SKM-1 (cell line): ENCODE measurements around the gene NEUROG1.

Source experiments
- DNase-seq: peaks from one replicate; lab custom pipeline; 2025; ENCODE audit not compliant: unreplicated experiment; lab: John Stamatoyannopoulos, UW

NEUROG1 gene, protein sequence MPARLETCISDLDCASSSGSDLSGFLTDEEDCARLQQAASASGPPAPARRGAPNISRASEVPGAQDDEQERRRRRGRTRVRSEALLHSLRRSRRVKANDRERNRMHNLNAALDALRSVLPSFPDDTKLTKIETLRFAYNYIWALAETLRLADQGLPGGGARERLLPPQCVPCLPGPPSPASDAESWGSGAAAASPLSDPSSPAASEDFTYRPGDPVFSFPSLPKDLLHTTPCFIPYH

DNA sequence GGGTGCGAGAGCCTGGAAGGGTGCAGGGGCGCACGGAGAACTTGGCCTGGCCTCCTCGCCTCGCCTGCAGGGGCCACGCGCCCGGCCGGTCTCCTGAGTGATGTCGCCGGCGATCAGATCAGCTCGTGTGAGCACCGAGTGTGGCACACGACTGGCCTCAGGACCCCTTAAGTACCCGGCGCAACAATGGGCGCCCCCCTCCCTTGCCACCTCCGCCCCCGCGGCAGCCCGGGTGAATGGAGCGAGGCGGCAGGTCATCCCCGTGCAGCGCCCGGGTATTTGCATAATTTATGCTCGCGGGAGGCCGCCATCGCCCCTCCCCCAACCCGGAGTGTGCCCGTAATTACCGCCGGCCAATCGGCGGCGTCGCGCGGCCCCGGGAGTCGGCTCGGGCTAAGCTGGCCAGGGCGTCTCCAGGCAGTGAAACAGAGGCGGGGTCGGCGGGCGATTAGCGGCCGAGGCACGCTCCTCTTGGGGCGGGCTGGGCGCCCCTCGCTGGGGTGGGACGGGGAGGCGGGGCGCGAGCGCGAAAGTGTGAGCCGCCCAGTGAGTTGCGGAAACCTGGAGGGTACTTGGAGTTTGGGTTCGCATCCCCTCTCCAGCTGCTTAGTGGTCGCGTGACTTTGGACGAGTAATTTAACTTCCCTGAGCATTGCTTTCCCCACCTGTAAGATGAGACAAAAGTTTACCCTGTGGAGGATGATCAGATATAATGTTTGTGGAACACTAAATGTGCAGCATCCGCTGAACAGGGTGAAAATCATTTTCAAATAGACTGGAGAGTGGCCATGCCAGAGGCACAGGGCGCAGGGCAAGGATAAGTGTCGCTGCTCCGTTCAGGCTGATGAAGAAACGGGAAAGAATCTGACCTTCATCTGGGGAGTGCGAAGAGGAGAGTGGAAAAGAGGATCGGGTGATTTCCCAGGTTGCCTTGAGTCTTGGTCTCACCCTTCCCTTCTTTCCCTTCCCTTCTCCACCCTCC is at the start of gene NEUROG1:
TSS of gene NEUROG1 (minus strand) at position 145 of the 982 bp plus-strand sequence. CDS start 274 bp downstream, outside the sequence.
- DNase-seq = no peak

DNA sequence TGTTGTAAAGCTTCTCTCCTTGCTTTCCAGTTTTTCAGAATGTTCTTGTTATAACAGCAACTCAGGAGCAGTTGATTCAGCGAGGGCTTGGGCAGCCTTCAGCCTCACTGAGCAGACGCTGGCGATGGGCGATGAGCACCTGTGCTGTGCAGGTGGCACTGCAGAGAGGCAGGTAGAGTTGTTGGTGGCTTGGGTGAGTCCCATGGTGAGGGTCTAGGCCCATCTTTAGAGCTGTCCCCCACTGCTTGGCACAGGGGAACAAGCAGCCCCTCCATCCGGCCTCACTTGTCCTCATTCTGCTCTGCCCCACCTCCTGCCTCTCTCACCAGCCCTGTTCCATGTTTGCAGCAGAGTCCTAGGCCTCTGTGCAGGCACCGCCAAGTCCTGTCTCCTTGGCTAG is 49.2 kb upstream of the NEUROG1 start:
- no peak for DNase-seq

DNA sequence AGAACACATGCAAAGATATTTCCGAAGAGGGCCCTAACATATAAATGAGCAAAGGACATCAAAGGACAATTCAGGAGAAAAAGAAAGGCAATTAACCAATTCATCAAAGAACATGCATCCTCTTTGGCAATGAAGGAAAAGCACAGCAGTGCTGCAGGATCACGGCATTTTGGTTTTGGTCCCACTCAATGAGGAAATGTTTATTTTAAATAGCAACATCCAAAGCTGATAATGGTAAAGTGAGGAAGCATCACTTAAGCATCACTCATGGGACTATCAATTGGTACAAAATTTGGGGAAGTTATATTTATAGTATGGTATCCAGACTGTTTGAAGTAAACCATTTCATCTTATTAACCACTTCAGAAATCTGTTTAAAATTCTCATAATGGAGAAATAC is 48.5 kb upstream of the NEUROG1 start:
- DNase-seq = no peak

DNA sequence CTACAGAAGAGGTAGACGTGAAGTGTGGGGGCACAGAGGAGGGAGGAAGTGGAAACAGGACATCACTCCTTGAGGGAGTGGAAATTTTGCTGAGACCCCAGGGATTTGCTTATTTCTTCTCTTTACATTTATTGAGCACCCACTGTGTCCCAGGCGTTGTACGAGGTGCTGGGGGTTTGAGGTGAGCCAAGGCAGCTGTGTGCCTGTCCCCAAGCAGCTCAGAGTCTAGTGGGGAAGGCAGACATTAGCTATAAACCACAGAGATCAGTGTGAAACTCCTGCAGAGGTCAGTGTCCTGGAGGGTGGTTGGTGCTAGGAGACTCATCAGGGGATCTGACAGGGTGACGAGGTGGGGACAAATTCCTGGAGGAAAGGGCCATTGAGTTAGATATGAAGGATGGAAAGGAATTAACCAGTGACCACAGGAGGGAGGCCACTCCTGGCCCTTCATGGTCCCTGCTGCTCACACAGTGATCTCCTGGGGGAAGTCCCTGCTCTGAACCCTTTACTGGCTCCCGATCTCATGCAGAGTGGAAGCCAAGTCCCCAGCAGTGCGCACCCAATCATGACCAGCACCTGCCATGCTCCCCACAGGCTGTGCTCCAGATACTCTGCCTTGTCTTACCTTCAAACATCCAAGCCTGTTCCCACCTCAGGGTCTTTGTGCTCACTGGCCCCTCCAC is 46.5 kb upstream of the NEUROG1 start:
- no peak for DNase-seq

DNA sequence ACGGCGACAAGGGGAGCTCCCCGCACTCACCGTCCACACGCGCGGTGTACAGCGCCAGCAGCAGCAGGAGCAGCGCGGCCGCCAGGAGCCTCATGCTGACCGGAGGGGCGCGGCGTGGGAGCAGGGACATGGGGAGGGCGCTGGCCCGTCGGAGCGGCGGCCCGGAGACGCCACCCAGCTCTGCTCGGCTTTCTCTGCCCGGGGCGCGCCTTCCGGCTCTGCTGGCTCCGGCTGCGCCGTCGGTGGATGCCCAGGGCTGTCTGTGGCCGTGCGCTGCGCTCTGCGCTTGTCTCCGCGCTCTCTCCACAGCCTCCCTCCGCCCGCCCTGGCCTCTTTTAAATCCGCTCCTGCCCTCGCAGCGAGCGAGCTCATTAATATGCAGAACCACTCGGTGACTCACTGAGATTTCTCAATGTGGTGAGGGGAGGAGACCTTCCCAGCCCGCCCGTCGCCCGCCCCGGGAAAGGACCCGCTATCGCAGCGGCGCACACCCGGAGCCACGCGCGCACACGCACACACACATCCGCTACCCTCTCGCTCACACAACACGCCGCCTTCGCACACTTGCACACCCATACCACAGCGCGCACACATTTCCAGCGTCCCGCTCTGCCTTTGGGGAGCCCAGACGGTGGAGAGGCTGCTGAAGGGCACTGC is 43.0 kb upstream of the NEUROG1 start, which contains the start of gene CXCL14:
TSS of gene CXCL14 (minus strand) at position 307 of the 657 bp plus-strand sequence. CDS start at position 94, 213 bp downstream.
- DNase-seq = no peak

DNA sequence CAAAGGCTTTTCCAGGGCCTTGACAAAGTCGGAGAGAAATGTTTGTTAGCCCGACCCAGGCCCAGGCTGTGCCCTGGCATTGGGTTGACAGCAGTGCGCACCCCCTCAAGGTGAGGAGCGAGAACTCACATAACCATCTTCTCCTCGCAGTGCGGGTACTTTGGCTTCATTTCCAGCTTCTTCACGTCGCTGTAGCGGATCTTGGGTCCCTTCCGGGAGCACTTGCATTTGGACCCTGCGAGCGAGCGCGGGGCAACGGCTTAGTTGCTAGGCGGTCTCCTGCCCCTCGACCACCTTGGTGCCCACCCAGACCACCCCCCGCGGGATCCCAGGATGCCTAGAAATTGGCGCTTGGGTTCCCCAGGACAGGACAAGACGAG is 42.5 kb upstream of the NEUROG1 start:
- no peak for DNase-seq

DNA sequence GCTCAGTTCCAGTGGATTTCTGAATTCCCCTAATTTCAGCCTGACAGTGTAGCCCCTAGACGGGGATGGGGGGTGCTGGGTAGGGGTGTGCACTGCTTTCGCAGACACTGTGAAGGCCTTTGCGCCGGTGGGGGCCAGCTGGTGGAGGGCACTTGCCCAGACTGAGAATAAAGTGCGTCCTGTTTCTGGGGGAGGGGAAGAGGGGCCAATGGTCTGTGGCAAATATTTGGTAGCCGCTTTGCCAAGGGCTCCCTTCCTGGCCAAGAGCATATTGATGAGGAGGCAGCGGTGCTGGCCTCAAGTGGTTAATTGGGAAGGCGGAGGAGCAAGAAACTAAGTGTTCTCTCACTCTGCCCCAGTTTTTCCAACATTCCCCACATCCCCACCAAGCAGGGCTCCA is 41.7 kb upstream of the NEUROG1 start:
- no peak for DNase-seq

DNA sequence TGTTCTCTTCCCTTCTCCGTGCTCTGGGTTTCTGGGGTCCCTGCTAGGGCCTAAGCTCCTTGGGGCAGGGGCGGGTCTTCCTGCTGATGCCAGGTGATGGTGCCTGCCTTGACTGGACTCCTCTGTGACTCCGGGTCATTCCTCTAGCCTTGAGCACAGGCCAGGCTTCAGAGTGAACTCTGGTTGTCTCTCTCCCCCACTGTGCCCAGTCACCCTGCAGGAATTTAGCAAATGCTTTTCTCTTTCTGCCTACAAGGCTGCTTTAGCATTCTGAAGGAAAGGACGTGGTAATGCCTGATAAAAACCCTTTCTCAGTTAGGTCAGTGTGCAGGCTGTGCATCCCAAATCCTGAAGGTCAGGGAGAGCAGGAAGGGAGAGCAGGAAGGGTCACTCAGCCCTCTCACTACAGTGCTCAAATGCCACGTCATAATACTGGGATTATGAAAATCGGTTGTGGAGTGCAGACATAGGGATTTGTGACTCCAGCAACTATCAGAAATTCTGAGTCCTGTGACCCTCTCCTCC is 40.4 kb upstream of the NEUROG1 start:
- DNase-seq = no peak

DNA sequence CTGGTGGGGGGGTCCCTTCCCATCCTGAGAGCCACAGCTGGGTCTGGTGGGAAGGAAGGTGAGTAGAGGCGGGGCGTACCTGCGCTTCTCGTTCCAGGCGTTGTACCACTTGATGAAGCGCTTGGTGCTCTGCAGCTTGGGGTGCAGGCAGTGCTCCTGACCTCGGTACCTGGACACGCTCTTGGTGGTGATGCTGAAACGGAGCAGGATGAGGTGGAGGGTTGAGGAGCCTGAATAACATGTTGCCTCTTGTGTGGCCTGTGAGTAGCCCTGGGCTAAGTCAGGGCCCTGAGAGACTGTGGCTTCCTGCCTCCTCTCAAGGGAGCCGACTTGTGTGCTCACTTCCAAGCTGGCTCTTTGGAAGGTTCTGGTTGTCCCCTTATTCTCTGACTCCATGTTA is 38.7 kb upstream of the NEUROG1 start:
- no peak for DNase-seq

DNA sequence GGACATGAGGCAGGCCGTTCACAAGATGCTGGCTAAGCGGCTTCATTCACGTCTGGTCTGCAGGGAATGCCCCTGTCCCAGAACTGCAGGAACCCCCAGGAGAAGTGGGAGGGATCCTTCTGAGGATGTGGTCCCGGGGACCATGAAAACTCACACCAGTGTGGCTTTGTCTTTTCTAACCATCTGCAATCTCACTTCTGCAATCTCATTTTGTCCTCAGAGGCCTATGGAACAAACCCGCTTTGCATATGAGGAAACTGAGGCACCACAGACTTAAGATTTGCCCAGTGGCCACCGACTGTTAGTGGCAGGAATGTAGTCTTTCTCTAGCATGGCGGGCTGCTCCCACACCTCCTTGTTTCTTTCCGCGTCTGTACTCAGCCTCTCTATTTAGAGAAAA is 36.1 kb upstream of the NEUROG1 start:
- no peak for DNase-seq

DNA sequence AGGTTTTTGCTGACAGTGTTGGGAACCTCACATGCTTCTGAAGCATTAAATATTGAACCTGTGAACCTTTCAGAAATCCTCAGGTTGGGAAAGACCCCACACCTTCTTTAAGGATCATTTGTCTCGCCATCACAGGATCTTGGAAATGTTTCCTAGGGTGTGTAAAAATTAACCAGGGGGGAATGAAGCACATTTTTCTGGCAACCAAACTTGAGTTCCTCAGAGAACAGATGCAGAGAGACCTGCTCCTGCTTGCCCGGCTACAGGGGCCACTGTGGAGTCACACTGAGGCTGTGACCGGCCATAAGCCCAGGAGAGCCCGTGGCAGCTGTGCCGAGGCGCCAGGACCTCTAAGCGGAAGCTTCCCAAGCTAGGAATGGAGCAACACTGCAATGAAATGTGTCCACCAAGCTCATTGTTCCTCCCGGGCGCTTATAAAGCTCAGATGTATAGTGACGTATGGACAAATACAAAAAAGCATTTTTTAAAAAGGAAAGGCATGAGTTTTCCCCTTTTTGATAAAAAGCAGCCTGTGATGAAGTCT is 35.4 kb upstream of the NEUROG1 start:
- no peak for DNase-seq

DNA sequence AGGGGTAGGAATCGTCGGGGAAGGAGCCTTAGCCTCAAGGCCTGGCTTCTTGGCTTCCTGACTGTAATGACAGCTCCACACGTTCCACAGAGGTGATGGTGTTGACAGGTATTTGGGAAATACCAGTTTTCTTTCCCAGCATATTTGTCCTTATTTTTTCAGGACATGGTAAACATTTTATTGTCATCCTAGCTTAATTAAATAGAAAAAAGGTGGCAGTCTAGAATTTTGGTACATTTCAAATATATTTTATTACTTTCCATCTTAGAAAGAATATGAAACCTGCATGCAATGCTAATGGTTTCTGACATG is 34.6 kb upstream of the NEUROG1 start:
- no peak for DNase-seq

DNA sequence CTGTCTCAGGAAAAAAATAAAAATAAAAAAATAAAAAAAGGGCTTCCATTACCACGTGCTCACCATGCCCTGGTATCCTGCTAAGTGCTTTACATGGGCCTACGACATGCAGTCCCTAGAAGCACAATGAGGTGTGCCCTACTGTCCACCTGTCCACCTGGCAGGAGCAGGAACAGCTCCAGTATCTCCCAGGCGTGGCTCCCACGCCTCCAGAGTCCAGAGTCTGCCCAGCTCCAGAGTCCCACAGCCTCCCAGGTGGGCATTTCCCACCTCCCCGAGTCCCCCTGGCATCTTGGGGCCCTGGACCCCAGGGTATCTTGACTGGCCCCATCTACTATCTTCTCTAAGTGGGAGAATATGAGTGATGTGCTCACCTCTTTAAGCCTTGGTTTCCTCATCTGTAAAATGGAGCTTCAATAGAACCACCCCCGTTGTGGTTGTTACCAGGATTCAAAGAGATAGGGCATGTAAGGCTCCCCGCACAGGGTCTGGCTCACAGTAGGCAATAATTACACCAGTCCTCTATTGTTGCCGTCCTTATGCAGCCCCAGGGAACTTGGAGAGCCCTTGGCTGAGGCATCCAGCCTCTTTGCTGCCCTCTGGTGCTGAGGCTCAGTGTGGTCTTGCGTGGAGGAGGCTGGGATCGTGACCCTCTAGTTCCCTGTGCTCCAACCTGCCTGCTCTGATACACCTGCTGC is 34.1 kb upstream of the NEUROG1 start:
- peak; percentile 38 for DNase-seq

DNA sequence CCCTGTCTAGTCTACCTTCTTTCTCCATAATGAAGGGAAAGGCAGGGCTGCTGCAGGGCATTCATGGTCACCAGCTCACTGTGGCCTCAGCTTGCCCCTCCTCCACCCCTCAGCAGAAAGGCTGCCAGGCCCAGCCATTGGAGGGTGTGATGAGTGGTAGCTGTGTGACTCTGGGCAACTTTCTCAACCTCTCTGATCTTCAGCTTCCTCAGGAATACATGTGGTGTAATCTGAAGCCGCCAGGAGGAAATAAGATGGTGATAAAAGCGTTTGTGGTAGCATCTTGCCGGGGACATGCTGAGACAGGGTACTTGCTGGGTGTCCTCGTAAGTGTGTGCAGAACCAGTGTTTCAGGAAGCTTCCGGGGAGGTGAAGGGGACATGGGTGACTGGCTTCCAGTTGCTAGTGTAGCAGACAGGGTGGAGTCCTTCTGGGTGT is 33.2 kb upstream of the NEUROG1 start:
- no peak for DNase-seq

DNA sequence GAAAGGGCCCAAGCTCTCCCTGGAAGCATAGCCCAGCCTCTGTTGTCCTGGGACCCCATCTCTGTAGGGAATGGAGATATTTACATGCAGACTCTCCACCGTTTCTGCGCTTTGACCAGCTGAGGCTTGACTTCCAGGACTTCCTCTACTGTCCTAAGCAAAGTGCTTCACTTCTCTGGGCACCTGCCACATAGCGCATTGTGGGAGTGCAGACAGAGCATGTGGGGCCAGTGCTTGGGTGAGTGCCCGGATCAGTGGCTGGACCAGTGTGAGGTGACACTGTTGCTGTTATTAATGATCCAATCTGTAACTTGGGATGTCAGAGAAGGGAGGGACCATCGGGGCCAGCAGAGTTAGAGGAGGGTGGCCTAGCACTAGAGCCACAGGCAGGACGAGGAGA is 32.5 kb upstream of the NEUROG1 start:
- no peak for DNase-seq

DNA sequence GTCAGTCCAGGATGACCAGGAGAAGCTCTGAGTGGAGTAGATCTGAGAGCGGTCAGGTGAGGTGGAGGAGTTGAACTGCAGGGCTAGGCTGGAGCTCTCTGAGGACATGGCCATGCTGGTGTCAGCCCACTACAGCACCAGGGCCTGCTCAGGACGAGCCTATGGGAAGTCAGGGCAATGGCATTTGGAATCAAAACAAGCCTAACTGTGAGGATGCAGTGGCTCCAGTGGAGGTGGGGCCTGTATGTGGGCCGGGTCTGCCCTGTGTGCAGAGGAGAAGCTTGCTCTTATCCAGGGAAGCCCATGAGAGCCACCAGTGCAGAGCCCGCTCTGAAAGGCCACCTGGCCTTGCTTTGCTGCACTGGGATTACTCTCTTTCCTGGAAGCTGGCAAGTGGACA is 31.9 kb upstream of the NEUROG1 start:
- DNase-seq = no peak

DNA sequence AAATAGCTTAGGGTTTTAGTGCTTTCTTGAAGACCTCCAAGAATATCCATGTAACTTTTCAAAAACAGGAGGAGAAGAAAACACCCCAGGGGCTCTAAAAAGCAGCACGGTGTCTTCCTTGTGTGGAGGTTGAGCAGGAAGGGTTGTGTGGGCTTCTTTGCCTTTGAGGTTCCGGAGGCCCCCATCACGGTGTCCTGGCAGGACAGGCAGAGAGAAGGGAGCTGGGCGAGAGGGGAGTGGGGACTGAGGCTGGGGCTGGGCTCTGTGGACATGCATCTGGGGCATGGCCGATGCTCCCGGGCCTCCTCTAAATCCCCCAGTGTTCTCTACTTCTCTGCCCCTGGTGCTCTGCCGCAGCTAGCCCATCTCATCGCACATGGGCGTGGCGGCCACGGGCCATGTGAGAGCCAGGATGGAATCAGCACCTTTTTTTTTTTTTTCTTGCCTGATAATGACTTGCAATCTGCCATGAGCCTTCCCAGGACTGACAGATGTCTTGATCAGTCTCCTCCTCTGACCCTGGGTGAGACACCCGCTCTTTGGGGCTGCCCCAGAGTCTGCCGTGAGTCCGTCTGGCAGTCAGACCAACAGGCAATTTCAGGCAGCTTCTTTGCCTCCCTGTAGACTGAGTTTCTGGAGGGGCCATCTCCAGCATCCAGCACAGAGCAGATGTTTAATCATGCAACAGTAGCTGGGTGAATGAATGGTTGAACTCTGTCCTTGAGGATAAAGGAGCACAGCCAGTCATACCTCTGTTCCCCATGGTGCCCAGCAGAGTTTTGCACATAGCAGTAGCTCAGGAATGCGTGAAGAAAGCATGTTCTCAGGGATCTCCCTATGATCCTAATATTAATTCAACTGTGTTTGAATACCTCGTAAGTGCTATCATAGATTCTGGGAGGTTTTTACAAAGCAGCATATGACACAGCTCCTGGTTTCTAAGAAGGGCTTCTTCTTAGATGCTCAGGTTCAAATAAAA is 30.9 kb upstream of the NEUROG1 start:
- DNase-seq = no peak

DNA sequence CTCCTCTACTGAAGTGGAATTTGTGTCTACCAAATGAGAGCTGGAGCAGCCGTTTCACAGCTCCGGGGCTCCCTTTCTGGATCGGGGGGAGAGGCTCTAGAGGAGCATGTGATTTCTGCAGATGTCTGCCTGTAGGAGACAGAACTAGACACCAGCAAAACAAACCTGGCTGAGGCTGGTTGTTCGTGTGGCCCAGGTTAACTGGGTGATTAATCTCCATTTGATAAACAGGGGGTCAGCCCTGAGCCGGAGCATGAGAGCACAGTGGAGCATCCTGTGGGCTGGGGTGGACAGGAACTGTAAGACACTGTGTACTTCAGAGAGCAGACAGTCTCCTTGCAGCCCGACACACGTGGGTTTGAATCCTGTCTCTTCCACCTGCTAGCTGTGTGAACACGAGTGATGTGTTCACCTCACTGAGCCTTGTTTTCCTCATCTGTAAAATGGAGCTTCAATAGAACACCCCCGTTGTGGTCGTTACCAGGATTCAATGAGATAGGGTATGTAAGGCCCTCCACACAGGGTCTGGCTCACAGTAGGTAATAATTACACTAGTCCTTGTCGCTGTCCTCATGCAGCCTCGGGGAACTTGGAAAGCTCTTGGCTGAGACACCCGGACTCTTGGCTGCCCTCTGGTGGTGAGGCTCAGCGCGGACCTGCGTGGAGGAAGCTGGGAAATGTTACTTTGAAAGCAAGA is 30.1 kb upstream of the NEUROG1 start:
- peak; percentile 65 for DNase-seq
